OCI-LY1 (cell line): ENCODE results near the gene TRAF6.

Source experiments
- EZH2 ChIP-seq: fragments of 200-600 bp; sonication (generic), shearing (Covaris generic); IDR thresholded peaks from 2 replicates; pipeline ENCODE4 v1.8.0; 2017; ENCODE audit warnings: borderline replicate concordance, mixed run types, mild to moderate bottlenecking, antibody characterized with exemption, low read length, moderate library complexity, mixed read lengths
- TF ChIP-seq, protein P1 (sequence below): fragments of 200-600 bp; sonication (generic), shearing (Covaris generic); IDR thresholded peaks from 2 replicates; pipeline ENCODE4 v1.5.1; 2017; ENCODE audit warnings: mild to moderate bottlenecking, antibody characterized with exemption, low read length, moderate library complexity, mixed read lengths

DNA sequence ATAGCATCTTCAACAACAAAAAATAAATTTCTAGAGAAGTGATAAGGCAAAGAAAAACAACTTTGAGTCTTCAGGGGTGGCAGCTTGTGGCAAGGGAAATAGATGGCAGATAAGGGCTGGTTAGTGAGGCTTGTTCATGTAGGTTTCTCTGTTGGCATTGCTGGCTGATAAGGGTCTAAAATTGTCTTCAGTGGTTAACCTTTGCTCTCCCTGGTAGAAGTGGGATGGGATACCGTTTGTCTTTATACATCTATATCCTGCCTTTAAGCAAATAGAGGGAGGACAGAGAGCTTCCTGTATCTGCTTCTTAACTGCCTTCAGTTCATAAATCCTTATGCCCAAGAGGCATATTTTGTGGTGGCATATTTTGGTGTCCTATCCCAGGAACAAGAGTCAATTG lies 57.1 kb downstream of the TRAF6 start:
- TF ChIP-seq, protein P1, sequence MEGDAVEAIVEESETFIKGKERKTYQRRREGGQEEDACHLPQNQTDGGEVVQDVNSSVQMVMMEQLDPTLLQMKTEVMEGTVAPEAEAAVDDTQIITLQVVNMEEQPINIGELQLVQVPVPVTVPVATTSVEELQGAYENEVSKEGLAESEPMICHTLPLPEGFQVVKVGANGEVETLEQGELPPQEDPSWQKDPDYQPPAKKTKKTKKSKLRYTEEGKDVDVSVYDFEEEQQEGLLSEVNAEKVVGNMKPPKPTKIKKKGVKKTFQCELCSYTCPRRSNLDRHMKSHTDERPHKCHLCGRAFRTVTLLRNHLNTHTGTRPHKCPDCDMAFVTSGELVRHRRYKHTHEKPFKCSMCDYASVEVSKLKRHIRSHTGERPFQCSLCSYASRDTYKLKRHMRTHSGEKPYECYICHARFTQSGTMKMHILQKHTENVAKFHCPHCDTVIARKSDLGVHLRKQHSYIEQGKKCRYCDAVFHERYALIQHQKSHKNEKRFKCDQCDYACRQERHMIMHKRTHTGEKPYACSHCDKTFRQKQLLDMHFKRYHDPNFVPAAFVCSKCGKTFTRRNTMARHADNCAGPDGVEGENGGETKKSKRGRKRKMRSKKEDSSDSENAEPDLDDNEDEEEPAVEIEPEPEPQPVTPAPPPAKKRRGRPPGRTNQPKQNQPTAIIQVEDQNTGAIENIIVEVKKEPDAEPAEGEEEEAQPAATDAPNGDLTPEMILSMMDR, result no peak
- TF ChIP-seq EZH2, result no peak
